ENCODE data around the gene COLEC11.

GRCh38 chr2:3601561-3602271 is 6.8 kb downstream of the COLEC11 start:
- TF ChIP-seq POLR2AphosphoS5 (IDR thresholded peaks at IDR 0.05) (no peak), CTCF (IDR thresholded peaks at IDR 0.05) (no peak), EP300 (IDR thresholded peaks at IDR 0.05) (no peak)
